D721Med (cell line): ENCODE results near the gene TMEM238L.

Experiments used
- DNase-seq: peaks from one replicate; pipeline ENCODE4 v3.0.0; 2011; ENCODE audit warnings: low spot score; ENCODE audit not compliant: insufficient read length
- FAIRE-seq: peaks from 2 replicates; lab custom pipeline; 2011; peaks lifted over from hg19 to GRCh38; lab: Jason Lieb, UNC
- CTCF ChIP-seq: IDR thresholded peaks from 2 replicates; pipeline ENCODE4 v1.5.1; 2012; ENCODE audit warnings: mild to moderate bottlenecking, control low read depth; ENCODE audit not compliant: insufficient read depth; ENCODE audit errors: missing control alignments

TMEM238L gene

GRCh38 chr17:10775740-10776356, 28.1 kb downstream of the TMEM238L start:
- FAIRE-seq (no peak), DNase-seq (no peak)
- no peak for TF ChIP-seq CTCF

GRCh38 chr17:10775058-10775457, 28.8 kb downstream of the TMEM238L start:
- DNase-seq (no peak), FAIRE-seq (no peak)
- no peak for TF ChIP-seq CTCF

- DNase-seq (no peak), FAIRE-seq (no peak)
- no peak for TF ChIP-seq CTCF
Measured at GRCh38 chr17:10773391-10773790, 30.5 kb downstream of the TMEM238L start.

- DNase-seq (no peak), FAIRE-seq (no peak)
- TF ChIP-seq CTCF = peak; percentile 45
Measured at GRCh38 chr17:10772425-10773380, 31.2 kb downstream of the TMEM238L start.

- no peak for DNase-seq
- no peak for TF ChIP-seq CTCF
- no peak for FAIRE-seq
Measured at GRCh38 chr17:10771148-10771547, 32.8 kb downstream of the TMEM238L start.

GRCh38 chr17:10769840-10770239, 34.1 kb downstream of the TMEM238L start:
- TF ChIP-seq CTCF = no peak
- DNase-seq (no peak), FAIRE-seq (no peak)
